Gastrocnemius medialis (tissue), 4 donors: Measurements from ENCODE around the gene ADAP1.

Source experiments
- POLR2A ChIP-seq, 2 donors: fragments of 450-650 bp; IDR thresholded peaks; one replicate each; pipeline ENCODE4 v1.6.1; 2017; ENCODE audit warnings: antibody characterized with exemption in 2 of 2, mild to moderate bottlenecking in 2 of 2, moderate library complexity in 2 of 2
- TF ChIP-seq, protein P1 (sequence below), 5 experiments: fragments of 450-650 bp in 3 of 5; fragments of 200-600 bp in 2 of 5; sonication (generic) in 2 of 5; IDR thresholded peaks in 4 of 5; conservative IDR thresholded peaks in 1 of 5; 1 replicate in 4 of 5; 2 replicates in 1 of 5; pipeline ENCODE4 v1.5.1; 2016 to 2019; ENCODE audit warnings: antibody characterized with exemption in 5 of 5, mild to moderate bottlenecking in 3 of 5, moderate library complexity in 3 of 5

DNA sequence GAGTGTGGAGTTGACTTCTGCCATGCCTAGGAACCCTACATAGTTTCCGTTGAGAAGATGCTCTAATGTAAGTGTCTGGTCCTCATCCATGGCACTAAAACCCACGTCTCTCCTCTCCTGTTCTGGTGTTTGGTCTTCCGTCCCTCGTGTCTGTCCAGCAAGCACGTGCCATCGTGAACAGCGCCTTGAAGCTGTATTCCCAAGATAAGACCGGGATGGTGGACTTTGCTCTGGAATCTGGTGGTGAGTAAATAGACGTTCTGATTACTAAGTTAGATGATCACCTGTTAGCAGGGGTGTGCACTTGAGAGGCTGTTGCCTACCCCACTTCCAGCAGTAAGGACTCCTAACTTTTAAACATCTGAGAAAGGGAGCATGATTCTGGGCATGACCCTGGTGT, 93.3 kb downstream of the ADAP1 start:
- TF ChIP-seq, protein P1, sequence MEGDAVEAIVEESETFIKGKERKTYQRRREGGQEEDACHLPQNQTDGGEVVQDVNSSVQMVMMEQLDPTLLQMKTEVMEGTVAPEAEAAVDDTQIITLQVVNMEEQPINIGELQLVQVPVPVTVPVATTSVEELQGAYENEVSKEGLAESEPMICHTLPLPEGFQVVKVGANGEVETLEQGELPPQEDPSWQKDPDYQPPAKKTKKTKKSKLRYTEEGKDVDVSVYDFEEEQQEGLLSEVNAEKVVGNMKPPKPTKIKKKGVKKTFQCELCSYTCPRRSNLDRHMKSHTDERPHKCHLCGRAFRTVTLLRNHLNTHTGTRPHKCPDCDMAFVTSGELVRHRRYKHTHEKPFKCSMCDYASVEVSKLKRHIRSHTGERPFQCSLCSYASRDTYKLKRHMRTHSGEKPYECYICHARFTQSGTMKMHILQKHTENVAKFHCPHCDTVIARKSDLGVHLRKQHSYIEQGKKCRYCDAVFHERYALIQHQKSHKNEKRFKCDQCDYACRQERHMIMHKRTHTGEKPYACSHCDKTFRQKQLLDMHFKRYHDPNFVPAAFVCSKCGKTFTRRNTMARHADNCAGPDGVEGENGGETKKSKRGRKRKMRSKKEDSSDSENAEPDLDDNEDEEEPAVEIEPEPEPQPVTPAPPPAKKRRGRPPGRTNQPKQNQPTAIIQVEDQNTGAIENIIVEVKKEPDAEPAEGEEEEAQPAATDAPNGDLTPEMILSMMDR (IDR thresholded peaks at IDR 0.05 in 4 of 5, conservative IDR thresholded peaks at IDR 0.05 in 1 of 5) = no peak
- no peak for TF ChIP-seq POLR2A (IDR thresholded peaks at IDR 0.05)
